ENCODE results near the gene RNF113B.

DNA sequence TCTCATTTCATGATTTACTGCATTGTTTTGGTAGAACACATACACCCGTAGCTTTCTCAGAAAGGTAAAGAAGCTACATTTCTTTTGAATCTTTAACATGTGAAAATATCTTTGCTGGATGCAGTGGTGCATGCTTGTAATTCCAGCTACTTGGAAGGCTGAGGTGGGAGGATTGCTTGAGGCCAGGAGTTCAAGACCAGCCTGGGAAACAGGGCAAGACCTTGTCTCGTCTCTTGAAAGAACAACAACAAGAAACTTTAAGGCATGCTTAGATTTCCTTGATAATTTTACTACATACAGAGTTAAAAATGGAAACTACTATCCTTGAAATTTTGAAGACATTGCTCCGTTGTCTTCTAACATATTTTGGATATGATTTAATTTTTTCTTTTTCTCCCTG is 7.7 kb downstream of the RNF113B start:
- TF ChIP-seq RAD21 (conservative IDR thresholded peaks at IDR 0.05 in 1 of 2, IDR thresholded peaks at IDR 0.05 in 1 of 2) (no peak), POLR2A (IDR thresholded peaks at IDR 0.05; ENCODE audit: low read length) (no peak), CHD4 (IDR thresholded peaks at IDR 0.05; ENCODE audit: borderline replicate concordance) (no peak), POLR2AphosphoS2 (conservative IDR thresholded peaks at IDR 0.05; ENCODE audit: low read length) (no peak), ESRRA (IDR thresholded peaks at IDR 0.05; ENCODE audit: borderline replicate concordance, low read length) (no peak)
- TF ChIP-seq, protein P1, sequence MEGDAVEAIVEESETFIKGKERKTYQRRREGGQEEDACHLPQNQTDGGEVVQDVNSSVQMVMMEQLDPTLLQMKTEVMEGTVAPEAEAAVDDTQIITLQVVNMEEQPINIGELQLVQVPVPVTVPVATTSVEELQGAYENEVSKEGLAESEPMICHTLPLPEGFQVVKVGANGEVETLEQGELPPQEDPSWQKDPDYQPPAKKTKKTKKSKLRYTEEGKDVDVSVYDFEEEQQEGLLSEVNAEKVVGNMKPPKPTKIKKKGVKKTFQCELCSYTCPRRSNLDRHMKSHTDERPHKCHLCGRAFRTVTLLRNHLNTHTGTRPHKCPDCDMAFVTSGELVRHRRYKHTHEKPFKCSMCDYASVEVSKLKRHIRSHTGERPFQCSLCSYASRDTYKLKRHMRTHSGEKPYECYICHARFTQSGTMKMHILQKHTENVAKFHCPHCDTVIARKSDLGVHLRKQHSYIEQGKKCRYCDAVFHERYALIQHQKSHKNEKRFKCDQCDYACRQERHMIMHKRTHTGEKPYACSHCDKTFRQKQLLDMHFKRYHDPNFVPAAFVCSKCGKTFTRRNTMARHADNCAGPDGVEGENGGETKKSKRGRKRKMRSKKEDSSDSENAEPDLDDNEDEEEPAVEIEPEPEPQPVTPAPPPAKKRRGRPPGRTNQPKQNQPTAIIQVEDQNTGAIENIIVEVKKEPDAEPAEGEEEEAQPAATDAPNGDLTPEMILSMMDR (IDR thresholded peaks at IDR 0.05): no peak
